GM18520 (cell line): Measurements from ENCODE around the gene SLC9C2.

Experiments used
- ATAC-seq: cut with Tn5 transposase; IDR thresholded peaks from one replicate; pipeline ENCODE4 v1.9.1; 2021; ENCODE audit not compliant: unreplicated experiment

SLC9C2 gene

GRCh38 chr1:173454966-173455524, 147.8 kb downstream of the SLC9C2 start:
- no peak for ATAC-seq

- no peak for ATAC-seq
Observed at GRCh38 chr1:173453982-173454381, 148.9 kb downstream of the SLC9C2 start.

GRCh38 chr1:173451981-173452380, 150.9 kb downstream of the SLC9C2 start:
- ATAC-seq, result no peak
